Mesodermal cell (in vitro differentiated cells): ENCODE measurements around the gene LRRC4C.

ENCODE experiments used
- H3K27ac ChIP-seq: 2 replicates; pipeline ENCODE4 v1.7.0; 2013; ENCODE audit warnings: mild to moderate bottlenecking, low read depth, low read length, moderate library complexity; ENCODE audit not compliant: severe bottlenecking
- H3K36me3 ChIP-seq: 2 replicates; pipeline ENCODE4 v1.7.1; 2013; ENCODE audit warnings: mild to moderate bottlenecking, low read length, moderate library complexity; ENCODE audit not compliant: control insufficient read depth, insufficient read depth
- H3K4me1 ChIP-seq: one replicate; pipeline ENCODE4 v1.7.1; 2013; ENCODE audit warnings: mild to moderate bottlenecking, low read length; ENCODE audit not compliant: insufficient read depth, control insufficient read depth, poor library complexity, severe bottlenecking
- H3K4me3 ChIP-seq: 2 replicates; pipeline ENCODE4 v1.7.0; 2013; ENCODE audit warnings: low read length, control low read depth, mild to moderate bottlenecking; ENCODE audit not compliant: insufficient read depth, poor library complexity, severe bottlenecking; ENCODE audit errors: extremely low read depth
- H3K9me3 ChIP-seq: 2 replicates; pipeline ENCODE4 v1.7.1; 2013; ENCODE audit warnings: mild to moderate bottlenecking, low read length, moderate library complexity; ENCODE audit not compliant: control insufficient read depth
- WGBS, 2 experiments: methylation state at CpG; one replicate each; pipeline ENCODE4 v1.1.5; 2013; ENCODE audit warnings: missing lambda C conversion rate in 2 of 2; ENCODE audit not compliant: insufficient coverage in 2 of 2; 5-methylcytosine and 5-hydroxymethylcytosine counted together

The LRRC4C gene

GRCh38 chr11:40825201-40825834 lies 634.1 kb downstream of the LRRC4C start:
- H3K4me3 ChIP-seq = no peak overlapping the region
- no peaks in the 10 kb centered on the region for H3K4me1 ChIP-seq
- no peak overlapping the region for H3K27ac ChIP-seq
- no peaks in the 10 kb centered on the region for H3K9me3 ChIP-seq
- no peaks in the 10 kb centered on the region for H3K36me3 ChIP-seq
- WGBS, 2 experiments = 78 to 90% methylated on average over 6 of the region's 7 CpGs

DNA sequence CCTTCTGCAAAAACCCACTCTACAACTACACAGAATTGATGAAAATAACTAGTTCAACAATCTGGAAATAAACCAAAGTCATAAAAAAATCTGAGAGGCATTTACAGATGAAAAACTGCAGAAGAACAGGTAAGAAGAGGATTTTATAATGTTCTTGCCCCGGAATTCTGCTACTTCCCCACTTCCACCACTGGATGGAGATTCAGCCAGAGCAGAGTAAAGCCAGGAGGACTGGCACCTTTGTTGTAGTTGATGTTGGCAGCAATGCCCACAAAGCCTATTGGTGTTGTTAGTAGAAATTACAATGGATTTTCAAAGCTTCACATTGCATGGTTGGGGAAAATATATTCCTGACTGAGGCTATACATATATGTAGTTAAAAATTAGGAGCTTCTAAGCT lies 640.2 kb downstream of the LRRC4C start:
- WGBS, 2 experiments = no CpG with 5 or more reads among the region's 1 CpG
- no peaks in the 10 kb centered on the region for H3K36me3 ChIP-seq
- H3K27ac ChIP-seq = no peak overlapping the region
- H3K4me3 ChIP-seq = no peak overlapping the region
- no peaks in the 10 kb centered on the region for H3K4me1 ChIP-seq
- H3K9me3 ChIP-seq = no peaks in the 10 kb centered on the region

DNA sequence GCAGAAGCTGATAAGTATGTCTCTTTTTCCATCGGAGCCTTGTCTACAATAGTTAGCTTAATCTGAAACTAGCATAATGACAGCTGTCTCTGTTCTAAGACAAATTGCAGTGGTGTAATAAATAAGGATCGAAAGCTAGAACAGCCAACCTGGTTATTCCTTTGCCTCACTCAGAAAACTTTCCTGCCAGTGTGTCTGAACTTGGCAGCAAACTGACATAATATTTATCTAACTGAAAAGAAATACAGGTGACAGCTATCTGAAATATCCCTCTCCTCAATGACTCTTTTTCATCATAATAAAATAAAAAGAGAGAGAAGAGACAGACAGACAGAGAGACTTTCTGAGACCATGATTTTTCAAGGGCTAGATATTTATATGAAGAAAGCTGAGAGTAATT lies 642.5 kb downstream of the LRRC4C start:
- Histone ChIP-seq H3K27ac (no peak overlapping the region), H3K36me3 (no peaks in the 10 kb centered on the region), H3K9me3 (no peaks in the 10 kb centered on the region), H3K4me1 (no peaks in the 10 kb centered on the region), H3K4me3 (no peak overlapping the region)
- WGBS, 2 experiments = 86% methylated on average over 2 of the region's 2 CpGs; no CpG with 5 or more reads in 1 of the 2 experiments

DNA sequence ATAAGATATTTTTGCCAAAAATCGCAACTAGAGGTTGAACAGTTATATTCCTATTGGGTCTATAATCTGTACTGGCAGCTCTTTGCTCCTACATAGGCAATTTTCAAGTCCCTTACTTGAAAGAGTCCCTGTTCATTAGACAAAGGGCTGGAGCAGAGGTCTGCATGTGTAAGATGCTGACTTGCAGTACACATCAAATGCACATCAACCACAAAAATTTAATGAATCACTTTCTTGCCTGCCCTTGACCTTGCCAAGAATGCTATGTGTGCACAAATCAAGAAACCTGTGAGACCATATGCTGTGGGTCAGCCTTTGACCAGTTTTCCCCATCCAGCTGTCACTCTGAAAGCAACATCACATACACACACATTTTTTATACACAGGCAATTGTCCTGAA lies 661.5 kb downstream of the LRRC4C start:
- Histone ChIP-seq H3K4me1 (no peaks in the 10 kb centered on the region), H3K27ac (no peak overlapping the region), H3K36me3 (no peaks in the 10 kb centered on the region), H3K4me3 (no peak overlapping the region), H3K9me3 (no peaks in the 10 kb centered on the region)
- no CpG with 5 or more reads among the region's 1 CpG for WGBS, 2 experiments

DNA sequence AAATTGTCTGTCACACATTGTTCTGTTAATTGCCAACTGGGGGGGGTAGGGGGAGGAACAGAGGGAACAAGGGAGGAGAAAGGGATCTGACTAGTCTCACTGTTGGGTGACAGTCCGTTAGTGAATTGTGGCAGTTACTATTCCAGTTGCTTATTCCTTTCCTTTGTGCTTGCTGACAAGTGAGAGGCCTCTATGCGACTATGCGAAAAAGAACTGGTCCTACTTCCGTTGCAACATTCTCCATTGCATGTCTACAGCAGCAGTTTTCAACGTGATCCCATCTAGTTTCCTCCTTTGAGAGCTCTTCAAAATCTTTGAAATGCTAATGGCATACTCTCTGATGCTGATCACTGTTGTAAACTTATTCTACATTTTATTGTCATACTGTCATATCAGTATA lies 672.2 kb downstream of the LRRC4C start:
- no peaks in the 10 kb centered on the region for H3K36me3 ChIP-seq
- H3K4me1 ChIP-seq = no peaks in the 10 kb centered on the region
- H3K27ac ChIP-seq = no peak overlapping the region
- H3K4me3 ChIP-seq = no peak overlapping the region
- WGBS, 2 experiments = 31 to 38% methylated on average over 4 to 5 of the region's 5 CpGs
- no peaks in the 10 kb centered on the region for H3K9me3 ChIP-seq

GRCh38 chr11:40763046-40763445 lies 696.4 kb downstream of the LRRC4C start:
- Histone ChIP-seq H3K27ac (no peak overlapping the region), H3K4me1 (no peaks in the 10 kb centered on the region), H3K9me3 (no peaks in the 10 kb centered on the region), H3K36me3 (no peaks in the 10 kb centered on the region), H3K4me3 (no peak overlapping the region)

DNA sequence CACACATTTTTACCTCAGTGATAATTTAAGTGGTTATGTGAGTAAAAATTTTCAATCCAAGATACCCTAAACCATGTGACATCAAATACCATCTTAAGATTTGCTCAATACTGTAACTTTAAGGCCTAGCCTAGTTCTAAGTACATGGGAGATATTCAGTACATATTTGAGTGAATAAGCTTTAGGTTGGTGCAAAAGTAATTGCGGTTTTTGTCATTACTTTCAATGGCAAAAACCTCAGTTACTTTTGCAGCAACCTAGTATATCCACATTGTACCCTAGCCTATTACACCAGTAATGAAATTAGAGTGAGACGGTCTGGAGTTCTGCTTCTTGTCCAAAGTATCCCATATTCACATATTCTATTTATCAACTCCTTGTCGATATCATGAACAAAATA lies 700.1 kb downstream of the LRRC4C start:
- WGBS, 2 experiments = no CpG with 5 or more reads among the region's 3 CpGs
- Histone ChIP-seq H3K36me3 (no peaks in the 10 kb centered on the region), H3K9me3 (no peaks in the 10 kb centered on the region), H3K27ac (no peak overlapping the region), H3K4me1 (no peaks in the 10 kb centered on the region), H3K4me3 (no peak overlapping the region)

- no peaks in the 10 kb centered on the region for H3K9me3 ChIP-seq
- H3K36me3 ChIP-seq = no peaks in the 10 kb centered on the region
- no peaks in the 10 kb centered on the region for H3K4me1 ChIP-seq
- no peak overlapping the region for H3K27ac ChIP-seq
- no CpG with 5 or more reads among the region's 2 CpGs for WGBS, 2 experiments
- no peak overlapping the region for H3K4me3 ChIP-seq
Observed at GRCh38 chr11:40754297-40754696, 705.2 kb downstream of the LRRC4C start.

- 72 to 77% methylated on average over 3 to 4 of the region's 4 CpGs for WGBS, 2 experiments
- H3K4me1 ChIP-seq = no peaks in the 10 kb centered on the region
Observed at GRCh38 chr11:40746282-40746681, 713.2 kb downstream of the LRRC4C start.

GRCh38 chr11:40732132-40732531 lies 727.3 kb downstream of the LRRC4C start:
- WGBS, 2 experiments = 92 to 96% methylated on average over 3 to 4 of the region's 4 CpGs
- H3K36me3 ChIP-seq = no peaks in the 10 kb centered on the region
- H3K9me3 ChIP-seq = peaks cover 4% of the 10 kb centered on the region
- H3K27ac ChIP-seq = no peak overlapping the region
- H3K4me3 ChIP-seq = no peak overlapping the region
- no peaks in the 10 kb centered on the region for H3K4me1 ChIP-seq

More at GRCh38 chr11:40746282-40746681, 713.2 kb downstream of the LRRC4C start:
- Histone ChIP-seq H3K36me3 (no peaks in the 10 kb centered on the region), H3K9me3 (peaks cover 4% of the 10 kb centered on the region), H3K27ac (no peak overlapping the region), H3K4me3 (no peak overlapping the region)

GRCh38 chr11:40722179-40722795 lies 737.2 kb downstream of the LRRC4C start:
- no peaks in the 10 kb centered on the region for H3K36me3 ChIP-seq
- H3K9me3 ChIP-seq = no peaks in the 10 kb centered on the region
- WGBS, 2 experiments = 30 to 40% methylated on average over 7 to 8 of the region's 10 CpGs
- peaks cover 4% of the 10 kb centered on the region for H3K4me1 ChIP-seq
- no peak overlapping the region for H3K27ac ChIP-seq
- H3K4me3 ChIP-seq = no peak overlapping the region
